Left lung (tissue), 10 donors: ENCODE measurements around the gene LENG1. TPM values are rescaled to one million over a fixed set of nuclear protein-coding genes. Genes with fewer than 3 reads are reported as not detected.

Experiments used
- ATAC-seq: fragments of 200-7000 bp; cut with Tn5 transposase; one replicate; pipeline ENCODE4 v1.9.1; 2020; ENCODE audit warnings: moderate library complexity
- DNase-seq, 4 donors: peaks; one replicate each; pipeline ENCODE4 v3.0.0-alpha.2; 2013 to 2020
- H3K27ac ChIP-seq, 2 donors: fragments of 200-600 bp; sonication (generic) in 1 of 2; one replicate each; pipeline versions ENCODE4 v1.5.0 to v1.8.0; 2020 to 2021
- H3K27me3 ChIP-seq, 2 donors: fragments of 200-600 bp; sonication (generic) in 1 of 2; one replicate each; pipeline versions ENCODE4 v1.5.0 to v1.8.0; 2020 to 2021
- H3K36me3 ChIP-seq, 2 donors: fragments of 200-600 bp; sonication (generic) in 1 of 2; one replicate each; pipeline versions ENCODE4 v1.5.0 to v1.8.0; 2020 to 2021
- H3K4me1 ChIP-seq, 2 donors: fragments of 200-600 bp; one replicate each; pipeline ENCODE4 v1.8.0; 2021
- H3K4me3 ChIP-seq, 2 donors: fragments of 200-600 bp; sonication (generic) in 1 of 2; one replicate each; pipeline versions ENCODE4 v1.5.0 to v1.8.0; 2020 to 2021; ENCODE audit warnings: mild to moderate bottlenecking in 1 of 2
- H3K9me3 ChIP-seq, 2 donors: fragments of 200-600 bp; sonication (generic) in 1 of 2; one replicate each; pipeline versions ENCODE4 v1.5.0 to v1.8.0; 2020 to 2021
- intact Hi-C, 2 donors: fragments of 100-400 bp; cut with DNase I; formaldehyde crosslinking; loops; one replicate each; pipeline versions ENCODE4 v1.11.2 to v1.14.2; 2022
- polyA plus RNA-seq, 6 donors: library from polyadenylated mRNA; unstranded; fragments of 120-200 nt; gene quantifications; one replicate each; pipeline ENCODE4 v1.2.1, GENCODE V29; 2013; ENCODE audit not compliant: insufficient read length in 6 of 6
- total RNA-seq, 2 donors: library from RNA; stranded (reverse); fragmentation: NEBNext Ultra II Directional; extraction: Animal tissue kit (Norgen Biotek cat#: 25700); gene quantifications; one replicate each; pipeline ENCODE4 v1.2.1, GENCODE V29; 2021
- TF ChIP-seq, protein P1 (sequence below), 2 donors: fragments of 200-600 bp; sonication (generic) in 1 of 2; IDR thresholded peaks; one replicate each; pipeline versions ENCODE4 v1.5.0 to v1.8.0; 2021; ENCODE audit warnings: antibody characterized with exemption in 2 of 2
- donor health status: DM: no; HTN: yes; CAD: no.
- donor health status: DM: no; HTN: no; CAD: no.

LENG1 gene
- total and polyA plus RNA-seq, 8 donors, result 5.4 to 10.9 (median 7.5) TPM

DNA sequence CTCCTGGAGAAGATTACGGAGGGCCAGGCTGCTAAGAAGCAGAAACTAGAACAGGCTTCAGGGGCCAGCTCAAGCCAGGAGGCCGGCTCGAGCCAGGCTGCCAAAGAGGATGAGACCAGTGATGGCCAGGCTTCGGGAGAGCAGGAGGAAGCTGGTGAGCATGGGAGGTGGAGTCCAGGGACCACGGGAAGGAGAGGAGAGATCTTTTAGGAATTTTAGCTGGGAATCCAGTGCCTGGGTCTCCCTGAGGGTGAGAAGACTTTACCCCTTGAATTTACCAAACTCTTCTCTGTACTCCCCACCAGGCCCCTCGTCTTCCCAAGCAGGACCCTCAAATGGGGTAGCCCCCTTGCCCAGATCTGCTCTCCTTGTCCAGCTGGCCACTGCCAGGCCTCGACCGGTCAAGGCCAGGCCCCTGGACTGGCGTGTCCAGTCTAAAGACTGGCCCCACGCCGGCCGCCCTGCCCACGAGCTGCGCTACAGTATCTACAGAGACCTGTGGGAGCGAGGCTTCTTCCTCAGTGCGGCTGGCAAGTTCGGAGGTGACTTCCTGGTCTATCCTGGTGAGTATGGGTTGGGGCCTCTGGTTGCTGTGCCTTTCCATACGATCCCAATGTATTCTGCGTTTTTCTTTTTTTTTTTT lies 32.4 kb upstream of the LENG1 start:
- H3K4me1 ChIP-seq, result peaks cover 11 to 37% of the 10 kb centered on the region in 2 donors
- peak overlapping the region; percentile 99 for H3K27ac ChIP-seq
- intact Hi-C loops, result no loop called here
- H3K36me3 ChIP-seq, result peaks cover 0 to 33% of the 10 kb centered on the region in 2 donors
- DNase-seq (peak in 1 of 4 donors; percentile 81), ATAC-seq (no peak)
- H3K27me3 ChIP-seq, result no peaks in the 10 kb centered on the region
- peak overlapping the region; percentile 68 to 95 for H3K4me3 ChIP-seq
- H3K9me3 ChIP-seq, result no peaks in the 10 kb centered on the region
- TF ChIP-seq, protein P1, sequence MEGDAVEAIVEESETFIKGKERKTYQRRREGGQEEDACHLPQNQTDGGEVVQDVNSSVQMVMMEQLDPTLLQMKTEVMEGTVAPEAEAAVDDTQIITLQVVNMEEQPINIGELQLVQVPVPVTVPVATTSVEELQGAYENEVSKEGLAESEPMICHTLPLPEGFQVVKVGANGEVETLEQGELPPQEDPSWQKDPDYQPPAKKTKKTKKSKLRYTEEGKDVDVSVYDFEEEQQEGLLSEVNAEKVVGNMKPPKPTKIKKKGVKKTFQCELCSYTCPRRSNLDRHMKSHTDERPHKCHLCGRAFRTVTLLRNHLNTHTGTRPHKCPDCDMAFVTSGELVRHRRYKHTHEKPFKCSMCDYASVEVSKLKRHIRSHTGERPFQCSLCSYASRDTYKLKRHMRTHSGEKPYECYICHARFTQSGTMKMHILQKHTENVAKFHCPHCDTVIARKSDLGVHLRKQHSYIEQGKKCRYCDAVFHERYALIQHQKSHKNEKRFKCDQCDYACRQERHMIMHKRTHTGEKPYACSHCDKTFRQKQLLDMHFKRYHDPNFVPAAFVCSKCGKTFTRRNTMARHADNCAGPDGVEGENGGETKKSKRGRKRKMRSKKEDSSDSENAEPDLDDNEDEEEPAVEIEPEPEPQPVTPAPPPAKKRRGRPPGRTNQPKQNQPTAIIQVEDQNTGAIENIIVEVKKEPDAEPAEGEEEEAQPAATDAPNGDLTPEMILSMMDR (IDR thresholded peaks at IDR 0.05), result no peak

DNA sequence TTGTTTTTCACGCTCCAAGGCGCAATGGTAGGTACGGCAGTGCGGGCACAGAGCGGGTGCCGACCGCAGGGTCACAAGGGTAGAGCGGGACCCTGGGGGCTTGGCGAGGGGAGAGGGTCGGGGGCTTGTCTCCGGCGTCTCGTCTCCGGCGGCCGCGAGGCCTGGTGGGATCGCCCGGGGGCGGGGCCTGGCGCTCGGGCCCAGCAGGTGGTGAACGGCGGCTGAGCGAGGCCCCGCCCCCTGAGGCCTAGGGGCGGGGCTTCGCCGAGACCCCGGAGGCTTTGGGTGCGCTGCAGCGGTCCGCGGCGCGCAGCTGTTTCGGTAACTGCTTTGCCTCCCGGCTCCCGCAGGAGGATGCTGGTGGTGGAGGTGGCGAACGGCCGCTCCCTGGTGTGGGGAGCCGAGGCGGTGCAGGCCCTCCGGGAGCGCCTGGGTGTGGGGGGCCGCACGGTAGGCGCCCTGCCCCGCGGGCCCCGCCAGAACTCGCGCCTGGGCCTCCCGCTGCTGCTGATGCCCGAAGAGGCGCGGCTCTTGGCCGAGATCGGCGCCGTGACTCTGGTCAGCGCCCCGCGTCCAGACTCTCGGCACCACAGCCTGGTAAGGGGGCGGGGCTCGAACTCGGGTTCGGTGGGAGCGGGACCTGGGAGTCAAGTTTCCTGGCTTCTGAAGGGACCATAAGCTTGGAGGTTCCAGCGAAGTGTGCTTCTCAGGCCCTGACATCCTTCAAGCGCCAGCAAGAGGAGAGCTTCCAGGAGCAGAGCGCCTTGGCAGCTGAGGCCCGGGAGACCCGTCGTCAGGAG lies 31.7 kb upstream of the LENG1 start, which contains the start of gene TSEN34:
Gene TSEN34, plus strand, starts transcription at position 298 of the 800 bp plus-strand sequence. Its CDS starts 57 bp downstream, at position 355.
- H3K27ac ChIP-seq, result peak within 1 kb of the TSS; percentile 99
- peak within 1 kb of the TSS; percentile 68 to 95 for H3K4me3 ChIP-seq
- no peaks in the 10 kb centered on the region for H3K27me3 ChIP-seq
- H3K36me3 ChIP-seq, result peaks cover 0 to 40% of the 10 kb centered on the region in 2 donors
- DNase-seq (peak in 3 of 4 donors; percentile 91 to 97 (median 94)), ATAC-seq (peak; percentile 56)
- TF ChIP-seq, protein P1 (IDR thresholded peaks at IDR 0.05), result no peak
- H3K4me1 ChIP-seq, result peaks cover 11 to 38% of the 10 kb centered on the region in 2 donors
- no peaks in the 10 kb centered on the region for H3K9me3 ChIP-seq
- intact Hi-C loops, result no loop called here

DNA sequence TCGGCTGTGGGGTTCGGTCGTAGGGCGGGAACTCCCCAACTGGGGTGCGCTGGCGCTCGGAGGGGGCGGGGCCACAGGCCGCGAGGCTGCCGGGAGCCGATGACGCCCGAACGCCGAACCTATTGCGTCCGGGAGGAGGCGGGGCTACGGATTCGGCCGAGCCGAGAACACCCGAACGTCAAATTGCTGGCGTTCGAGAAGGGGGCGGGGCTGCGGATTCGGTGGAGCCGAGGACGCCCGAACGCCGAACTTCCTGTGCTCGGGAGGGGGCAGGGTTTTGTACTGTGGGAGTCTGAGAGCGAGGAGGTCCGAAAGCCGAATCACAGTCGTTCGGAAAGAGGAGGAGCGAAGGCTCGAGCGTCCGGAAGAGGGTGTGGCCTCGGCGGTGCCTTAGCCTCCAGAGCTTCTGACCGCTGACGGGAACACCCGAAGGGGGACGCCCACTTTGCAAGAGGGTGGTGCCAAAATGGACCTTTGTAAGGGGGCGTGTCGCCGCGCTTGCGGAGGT lies 31.0 kb upstream of the LENG1 start:
- H3K27me3 ChIP-seq, result no peaks in the 10 kb centered on the region
- peak overlapping the region; percentile 99 for H3K27ac ChIP-seq
- H3K4me3 ChIP-seq, result peak overlapping the region; percentile 68 to 95
- intact Hi-C loops, result no loop called here
- H3K9me3 ChIP-seq, result no peaks in the 10 kb centered on the region
- H3K36me3 ChIP-seq, result peaks cover 0 to 46% of the 10 kb centered on the region in 2 donors
- peak; percentile 99 to 100 (median 100) for DNase-seq
- TF ChIP-seq, protein P1 (IDR thresholded peaks at IDR 0.05), result no peak
- H3K4me1 ChIP-seq, result peaks cover 11 to 38% of the 10 kb centered on the region in 2 donors
- ATAC-seq, result peak; percentile 76

DNA sequence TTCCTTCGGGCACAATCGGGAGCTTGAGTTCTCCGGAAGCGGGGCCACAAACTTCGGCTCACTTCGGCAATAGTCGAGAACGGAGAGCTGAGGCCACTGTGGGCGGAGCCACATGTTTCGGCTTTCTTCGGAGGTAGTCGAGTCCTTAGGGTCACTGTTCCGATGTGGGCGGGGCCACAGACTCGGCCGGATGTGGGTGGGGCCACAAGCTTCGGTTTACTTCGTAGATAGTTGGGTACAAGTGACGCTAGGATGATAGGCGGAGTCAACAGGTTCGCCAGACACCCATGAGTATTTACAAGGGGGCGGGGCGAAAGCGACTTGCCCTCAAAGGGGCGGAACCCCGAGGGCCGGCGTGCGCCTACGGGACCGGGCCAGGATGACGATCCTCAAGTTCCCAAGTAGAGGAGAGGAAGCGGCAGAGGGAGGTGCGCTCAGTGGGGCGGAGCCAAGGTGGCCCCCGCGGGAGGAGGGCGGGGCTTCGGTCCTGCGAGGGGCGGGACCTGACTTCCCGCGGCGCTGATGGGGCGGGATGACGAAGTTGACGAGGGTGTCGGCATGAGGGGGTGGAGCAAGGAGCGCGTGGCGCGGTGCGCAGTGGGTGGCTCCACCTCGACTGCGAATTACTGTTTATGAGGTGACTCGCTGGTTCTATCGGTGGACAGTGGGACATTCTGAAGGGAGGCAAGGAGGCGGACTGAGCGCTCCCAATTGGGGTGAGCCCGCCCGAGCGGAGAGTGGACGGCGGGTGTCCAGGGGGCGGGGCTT lies 30.4 kb upstream of the LENG1 start:
- H3K36me3 ChIP-seq, result peaks cover 0 to 45% of the 10 kb centered on the region in 2 donors
- DNase-seq (peak; percentile 99 to 100 (median 100)), ATAC-seq (peak; percentile 75)
- H3K27ac ChIP-seq, result peak overlapping the region; percentile 99
- H3K4me3 ChIP-seq, result peak overlapping the region; percentile 68 to 95
- intact Hi-C loops, result no loop called here
- TF ChIP-seq, protein P1 (IDR thresholded peaks at IDR 0.05), result no peak
- H3K27me3 ChIP-seq, result no peaks in the 10 kb centered on the region
- H3K9me3 ChIP-seq, result no peaks in the 10 kb centered on the region
- peaks cover 11 to 38% of the 10 kb centered on the region in 2 donors for H3K4me1 ChIP-seq
